SKM-1 treated with dmso at 0.1 percent for 144 hours (cell line): Measurements from ENCODE around the gene ACSM3.
"Not testable (repeated sequence)": the region's sequence is repeated elsewhere in the genome, so short reads cannot be mapped to it uniquely, and the experiment has no call there.

Source experiments
- DNase-seq: peaks from one replicate; lab custom pipeline; 2025; ENCODE audit not compliant: unreplicated experiment; lab: John Stamatoyannopoulos, UW

Gene ACSM3

DNA sequence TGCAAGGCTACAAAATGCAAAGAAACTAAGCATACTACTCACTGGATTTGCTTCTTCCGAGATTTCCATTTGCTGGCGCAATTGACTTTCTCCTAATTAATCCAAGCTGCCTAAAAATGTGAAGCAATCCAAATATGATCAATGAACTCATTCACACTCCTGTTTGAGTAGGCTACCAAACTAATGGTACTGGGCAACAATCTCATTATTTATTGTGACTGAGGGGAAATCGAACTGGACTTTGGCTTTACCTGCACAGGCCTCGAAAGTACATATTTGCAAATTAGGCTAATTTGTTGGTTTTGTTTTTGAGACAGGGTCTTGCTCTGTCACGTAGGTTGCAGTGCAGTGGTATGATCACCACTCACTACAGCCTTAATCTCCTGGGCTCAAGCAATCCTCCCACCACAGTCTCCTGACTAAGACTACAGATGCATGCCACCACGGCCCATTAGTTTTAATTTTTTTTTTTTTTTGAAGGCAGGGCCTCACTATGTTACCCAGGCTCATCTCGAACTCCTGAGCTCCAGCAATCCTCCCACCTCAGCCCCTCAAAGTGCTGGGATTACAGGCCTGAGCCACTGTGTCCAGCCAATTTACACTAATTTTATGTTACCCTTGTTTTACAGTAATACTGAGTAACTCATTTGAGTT lies 39.9 kb downstream of the ACSM3 start:
- DNase-seq: no peak

DNA sequence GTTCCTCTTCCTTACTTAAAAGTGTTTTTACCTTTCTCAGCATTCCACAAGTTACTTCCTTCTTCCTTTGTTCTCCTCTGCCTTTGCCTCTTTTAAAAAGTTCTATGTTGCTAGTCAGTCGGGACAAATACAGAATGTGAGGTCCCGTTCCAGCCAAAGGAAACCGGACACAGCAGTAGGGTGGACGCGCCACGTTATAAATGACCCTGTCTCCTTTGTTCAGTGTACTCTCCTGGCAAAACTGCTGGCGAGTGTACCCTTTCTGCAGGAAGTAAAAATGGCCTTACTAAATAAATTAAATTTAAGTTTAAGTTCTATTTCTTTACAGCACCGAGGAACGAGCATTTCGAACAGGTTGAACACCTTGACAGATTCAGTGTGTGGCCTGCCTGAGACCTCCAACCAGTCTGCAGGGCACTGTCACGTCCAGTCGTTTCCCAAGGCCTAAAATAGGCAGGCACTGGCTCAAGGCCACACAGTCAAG lies 41.9 kb downstream of the ACSM3 start:
- not testable (repeated sequence) for DNase-seq

DNA sequence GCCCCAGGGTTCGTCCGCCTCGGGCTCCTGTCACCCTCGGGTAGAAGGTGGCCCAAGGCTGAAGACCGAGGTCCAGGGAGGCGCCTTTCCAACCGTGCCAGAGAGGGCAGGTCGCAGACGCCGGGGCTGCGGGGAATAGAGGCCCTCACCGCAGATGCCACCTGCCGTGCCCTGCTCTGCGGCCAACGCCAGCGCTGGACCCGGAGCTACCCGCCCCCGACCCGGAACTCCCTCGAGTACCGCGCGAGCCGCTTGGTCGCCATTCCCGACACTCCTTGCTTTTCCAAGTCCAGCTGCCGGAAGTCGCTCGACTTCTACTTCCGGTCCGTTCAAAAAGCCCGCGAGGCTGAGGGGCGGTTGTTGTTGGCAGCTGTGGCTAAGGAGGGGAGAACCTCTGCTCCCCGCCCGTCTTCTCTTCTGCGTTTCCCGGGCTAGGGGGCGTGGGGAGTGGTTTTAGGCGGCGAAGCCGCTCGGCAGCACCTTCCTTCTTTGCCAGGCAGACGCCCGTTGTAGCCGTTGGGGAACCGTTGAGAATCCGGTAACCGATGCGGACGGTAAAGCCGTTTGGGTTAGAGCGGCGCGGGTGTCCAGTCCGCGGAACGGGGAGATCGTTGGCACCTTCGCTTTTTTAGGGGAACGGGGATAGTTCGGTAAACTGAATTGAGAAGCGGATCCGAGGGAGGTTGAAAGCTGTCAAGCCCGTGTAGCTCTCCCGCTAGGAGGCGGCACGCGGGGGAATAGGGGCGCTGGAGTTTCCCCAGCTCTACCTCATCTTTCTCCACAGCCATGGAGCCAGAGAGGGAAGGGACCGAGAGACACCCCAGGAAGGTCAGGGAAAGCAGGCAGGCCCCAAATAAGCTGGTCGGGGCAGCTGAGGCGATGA lies 42.6 kb downstream of the ACSM3 start, which contains the start of the genes ERI2 and REXO5:
Gene ERI2, minus strand, starts transcription at position 305 of the 883 bp plus-strand sequence. Its CDS starts 42 bp downstream, at position 263.
Gene REXO5, plus strand, starts transcription at position 360 of the 883 bp plus-strand sequence. Its CDS starts 427 bp downstream, at position 787.
- DNase-seq: peak; percentile 85

DNA sequence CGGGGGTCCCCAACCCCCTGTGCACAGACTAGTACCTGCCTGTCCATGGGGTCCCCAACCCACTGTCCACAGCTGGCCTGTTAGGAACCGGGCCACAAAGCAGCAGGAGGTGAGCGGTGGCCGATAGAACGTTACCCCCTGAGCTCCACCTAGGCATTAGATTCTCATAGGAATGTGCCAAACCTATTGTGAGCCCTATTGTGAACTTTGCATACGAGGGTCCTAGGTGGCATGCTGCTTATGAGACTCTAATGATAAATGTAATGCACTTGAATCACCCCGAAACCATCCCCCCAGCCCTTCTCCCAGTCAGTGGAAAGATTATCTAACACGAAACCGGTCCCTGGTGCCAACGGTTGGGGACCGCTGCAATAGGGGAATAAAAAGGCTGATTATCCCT lies 44.0 kb downstream of the ACSM3 start:
- DNase-seq: no peak

DNA sequence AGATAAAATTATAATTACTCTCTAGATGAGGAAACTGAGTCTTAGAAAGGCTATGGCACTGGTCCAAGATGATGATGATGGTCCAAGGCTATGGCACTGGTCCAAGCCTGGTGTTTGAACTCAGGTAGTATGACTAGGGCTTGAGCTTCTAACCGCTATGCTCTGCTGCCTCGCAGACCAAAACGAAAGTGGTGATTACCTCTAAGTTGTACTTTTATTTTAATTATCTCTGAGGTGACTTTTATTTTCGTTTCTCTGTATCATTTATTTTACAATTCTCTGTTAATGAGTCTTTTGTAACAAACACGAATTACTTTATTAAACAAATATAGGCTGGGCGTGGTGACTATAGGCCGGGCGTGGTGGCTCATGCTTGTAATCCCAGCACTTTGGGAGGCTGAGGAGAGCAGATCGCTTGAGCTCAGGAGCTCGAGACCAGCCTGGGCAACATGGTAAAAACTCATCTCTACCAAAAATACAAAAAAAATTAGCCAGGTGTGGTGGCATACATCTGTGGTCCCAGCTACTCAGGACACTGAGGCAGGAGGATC lies 48.1 kb downstream of the ACSM3 start:
- no peak for DNase-seq

DNA sequence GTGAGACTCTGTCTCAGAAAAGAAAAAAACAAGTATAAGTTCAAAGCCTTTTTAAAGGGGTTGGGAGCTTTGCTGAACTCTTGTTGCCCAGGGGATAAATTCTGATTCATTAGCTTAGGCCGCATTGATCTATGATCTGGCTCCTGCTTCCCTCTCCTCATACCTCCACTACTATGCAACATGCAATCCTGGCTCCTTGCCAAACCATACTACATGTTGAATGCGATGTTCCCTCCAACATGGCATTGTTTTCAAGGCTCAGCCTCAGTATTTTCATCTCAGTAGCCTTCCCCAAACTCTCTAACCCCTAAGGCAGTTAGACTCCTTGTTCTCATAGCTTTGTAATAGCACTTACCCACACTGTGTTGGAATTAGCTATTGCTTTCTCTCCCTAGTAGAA lies 48.7 kb downstream of the ACSM3 start:
- no peak for DNase-seq

DNA sequence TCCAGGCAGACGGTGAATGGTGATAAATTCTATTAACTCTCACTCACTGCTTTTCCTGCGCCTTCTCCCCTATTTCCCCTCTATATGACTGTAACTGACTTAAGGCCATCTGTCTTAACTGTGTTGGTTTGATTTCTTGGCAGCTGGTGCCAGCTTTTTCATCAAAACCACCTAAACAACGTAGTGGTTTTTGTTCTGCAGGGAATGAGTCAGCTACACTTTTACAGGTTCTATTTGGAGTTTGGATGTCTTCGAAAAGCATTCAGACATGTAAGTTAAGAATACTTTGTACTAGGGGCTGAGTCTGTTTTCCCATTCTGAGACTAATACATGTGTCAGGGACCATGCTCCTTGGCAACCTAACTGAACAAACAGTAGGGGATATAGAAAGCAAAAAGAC lies 51.0 kb downstream of the ACSM3 start:
- no peak for DNase-seq

DNA sequence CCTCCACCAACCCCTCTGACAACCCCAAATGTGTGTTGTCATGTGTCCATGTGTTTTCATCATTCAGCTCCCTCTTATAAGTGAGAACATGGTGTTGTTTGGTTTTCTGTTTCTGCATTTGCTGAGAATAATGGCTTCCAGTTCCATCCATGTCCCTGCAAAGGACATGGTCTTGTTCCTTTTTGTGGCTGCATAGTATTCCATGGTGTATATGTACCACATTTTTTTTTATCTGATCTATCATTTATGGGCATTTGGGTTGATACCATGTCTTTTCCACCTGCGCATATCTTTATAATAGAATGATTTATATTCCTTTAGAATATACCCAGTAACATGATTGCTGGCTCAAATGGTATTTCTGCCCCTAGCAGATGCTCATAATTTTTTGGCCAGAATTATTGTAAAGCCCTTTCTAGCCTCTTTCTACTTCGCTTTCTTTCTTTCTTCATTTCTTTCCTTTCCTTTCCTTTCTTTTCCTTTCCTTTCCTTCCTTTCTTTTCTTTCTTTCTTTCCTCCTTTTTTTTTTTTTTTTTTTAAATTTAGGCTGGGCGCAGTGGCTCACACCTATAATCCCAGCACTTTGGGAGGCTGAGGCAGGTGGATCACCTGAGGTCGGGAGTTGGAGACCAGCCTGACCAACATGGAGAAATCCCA lies 55.2 kb downstream of the ACSM3 start:
- DNase-seq: no peak

DNA sequence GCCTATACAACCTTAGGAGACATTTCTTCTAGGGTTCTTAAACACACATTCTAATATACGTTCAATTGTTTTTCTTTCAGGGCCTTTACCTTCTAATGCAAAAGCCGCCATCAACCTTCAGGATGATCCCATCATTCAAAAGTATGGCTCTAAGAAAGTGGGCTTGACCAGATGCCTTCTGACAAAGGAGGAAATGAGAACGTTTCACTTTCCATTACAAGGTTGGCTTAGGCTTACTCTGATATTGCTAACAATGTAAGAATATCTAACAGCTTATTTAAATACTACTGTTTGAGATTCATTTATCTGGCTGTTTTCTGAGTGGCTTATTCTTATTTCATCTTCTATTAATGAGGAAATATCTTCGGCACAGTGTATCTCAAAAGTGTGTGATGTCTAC lies 57.9 kb downstream of the ACSM3 start:
- no peak for DNase-seq

DNA sequence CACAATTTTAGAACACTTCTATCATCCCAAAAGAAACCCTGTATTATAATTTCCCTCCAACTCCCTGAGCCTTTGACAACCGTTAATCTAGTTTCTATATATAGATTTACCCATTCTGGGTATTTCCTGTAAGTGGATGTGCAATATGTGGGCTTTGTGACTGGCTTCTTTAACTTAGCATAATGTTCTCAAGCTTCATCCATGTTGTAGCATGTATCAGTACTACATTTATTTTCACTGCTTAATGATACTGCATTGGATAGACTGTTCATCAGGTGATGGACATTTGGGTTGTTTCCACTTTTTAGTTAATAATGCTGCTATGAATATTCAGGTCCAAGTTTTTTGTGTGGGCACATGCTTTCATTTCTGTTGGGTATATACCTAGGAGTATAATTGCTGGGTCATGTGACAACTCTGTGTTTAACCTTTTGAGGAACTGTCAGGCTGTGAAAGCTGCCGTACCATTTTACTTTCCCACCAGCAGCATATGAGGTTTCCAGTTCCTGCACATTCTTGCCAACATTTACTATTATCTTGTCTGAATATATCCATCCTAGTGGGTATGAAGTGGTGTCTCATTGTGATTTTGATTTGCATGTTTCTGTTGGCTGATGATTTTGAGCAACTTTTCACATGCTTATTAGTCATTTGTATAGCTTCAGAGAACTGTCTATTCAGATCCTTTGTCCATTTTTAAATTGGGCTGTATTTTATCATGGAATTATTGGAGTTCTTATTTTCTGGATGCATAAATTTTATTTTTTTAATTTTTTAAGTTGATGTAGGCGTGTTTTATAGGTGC lies 58.9 kb downstream of the ACSM3 start:
- peak; percentile 8 for DNase-seq

DNA sequence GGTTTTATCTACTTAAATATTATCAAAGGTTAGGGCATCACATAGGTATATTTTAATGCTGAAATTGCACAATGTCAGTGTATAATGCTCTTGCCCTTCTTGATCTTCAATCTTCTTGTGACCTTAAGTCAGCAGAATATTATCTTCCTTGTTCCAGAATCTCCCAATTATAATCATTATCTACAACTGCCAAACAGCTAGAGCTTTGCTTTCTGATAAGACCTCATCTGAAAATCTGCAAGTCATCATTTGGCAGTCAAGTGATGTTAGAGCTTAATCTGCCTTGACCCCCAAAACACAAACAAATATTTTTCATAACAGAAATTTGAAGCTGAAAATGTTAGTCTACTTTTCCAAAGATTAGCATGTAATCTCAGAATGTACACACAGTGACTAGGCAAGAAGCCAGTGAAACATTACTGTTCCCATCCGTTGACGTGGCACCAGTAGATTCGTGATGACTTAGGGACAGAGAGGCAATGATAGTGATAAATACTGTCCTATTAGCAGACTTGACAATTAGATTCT lies 62.3 kb downstream of the ACSM3 start:
- DNase-seq: no peak

DNA sequence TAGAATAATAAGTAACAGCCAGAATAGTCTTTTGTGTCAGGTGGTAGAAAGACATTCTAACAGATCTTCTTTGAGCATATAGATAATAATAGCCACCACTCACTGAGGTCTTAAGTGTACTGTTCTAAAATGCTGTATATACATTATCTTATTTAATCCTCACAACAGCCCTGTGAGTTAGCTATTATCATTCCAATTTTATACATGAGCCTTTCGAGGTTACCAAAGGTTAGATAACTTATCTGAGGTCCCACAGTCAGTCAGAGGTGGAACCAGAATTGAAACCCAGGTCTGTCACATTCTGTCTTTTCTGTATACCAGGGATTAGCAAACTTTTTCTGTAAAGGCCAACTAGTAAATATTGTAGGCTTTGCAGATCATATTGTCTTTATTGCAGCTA lies 65.7 kb downstream of the ACSM3 start:
- DNase-seq: no peak

DNA sequence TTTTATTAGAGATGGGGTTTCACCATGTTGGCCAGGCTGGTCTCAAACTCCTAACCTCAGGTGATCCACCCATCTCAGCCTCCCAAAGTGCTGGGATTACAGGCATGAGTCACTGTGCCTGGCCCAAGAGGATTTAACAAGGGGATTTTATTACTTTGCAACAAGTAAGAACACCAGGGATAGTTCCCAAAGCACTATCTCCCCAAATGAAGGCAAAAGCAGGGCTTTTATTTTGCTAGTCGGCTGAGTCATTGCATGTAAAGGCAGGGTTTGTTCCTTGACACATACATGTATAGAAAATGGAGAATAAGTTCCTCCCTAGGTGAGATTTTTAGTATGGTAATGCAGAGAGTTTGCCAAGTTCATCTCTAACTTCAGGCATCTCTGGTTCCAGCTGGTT lies 66.6 kb downstream of the ACSM3 start:
- DNase-seq: no peak

DNA sequence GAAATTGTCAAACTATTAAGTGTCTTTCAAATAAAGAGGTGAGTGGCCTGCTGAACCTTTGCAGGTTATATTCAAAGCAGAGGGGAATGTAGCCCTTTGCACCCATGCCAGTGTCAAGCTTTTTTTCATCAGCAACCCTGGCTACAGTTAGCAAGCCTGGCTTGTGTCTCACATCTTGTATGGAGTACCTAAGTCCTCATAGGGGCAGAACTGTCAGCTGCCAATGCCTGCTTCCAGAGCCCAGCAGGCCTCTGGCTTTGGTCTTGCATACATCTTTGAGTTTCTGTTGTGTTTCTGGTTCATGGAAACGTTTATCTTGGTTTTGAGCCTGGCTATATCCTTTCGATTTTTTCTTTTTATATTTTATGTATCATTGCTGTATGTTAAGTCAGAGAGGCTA lies 69.3 kb downstream of the ACSM3 start:
- no peak for DNase-seq

DNA sequence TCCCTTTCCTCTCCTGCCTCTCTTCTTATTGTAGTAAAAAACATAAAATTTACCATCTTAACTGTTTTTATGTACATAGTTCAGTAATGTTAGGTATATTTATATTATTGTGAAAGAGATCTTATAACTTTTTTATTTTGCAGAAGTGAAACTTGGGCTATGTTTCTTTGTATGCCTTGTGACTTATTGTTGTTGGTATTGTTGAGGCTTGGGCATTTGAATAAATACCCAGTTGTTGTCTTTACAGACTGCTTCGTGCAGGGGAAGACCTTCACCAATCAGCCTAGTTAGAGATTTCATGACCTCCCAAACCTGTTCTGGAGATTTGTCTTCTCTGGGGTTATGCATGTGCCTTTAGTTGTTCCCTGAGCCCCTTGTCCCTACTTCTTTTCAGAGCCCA lies 74.4 kb downstream of the ACSM3 start:
- DNase-seq: no peak

DNA sequence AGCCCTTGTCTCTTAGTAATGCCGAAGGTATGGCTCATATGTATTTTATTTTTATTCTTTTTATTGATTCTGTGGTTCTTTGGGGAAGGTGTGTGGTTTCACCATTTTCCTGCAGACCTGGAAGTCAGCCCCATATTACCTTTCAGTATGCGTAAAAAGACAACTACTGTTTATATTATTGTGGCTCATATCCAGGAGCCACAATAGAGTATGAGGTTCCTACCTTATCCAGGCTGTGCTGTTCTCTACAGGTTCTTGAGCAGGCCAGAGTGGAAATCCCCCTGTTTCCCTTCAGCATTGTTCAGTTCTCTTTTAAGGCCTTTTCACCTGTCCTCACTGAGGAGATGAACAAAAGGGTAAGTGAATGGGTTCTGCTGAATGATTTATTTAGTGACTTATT lies 75.7 kb downstream of the ACSM3 start:
- no peak for DNase-seq

DNA sequence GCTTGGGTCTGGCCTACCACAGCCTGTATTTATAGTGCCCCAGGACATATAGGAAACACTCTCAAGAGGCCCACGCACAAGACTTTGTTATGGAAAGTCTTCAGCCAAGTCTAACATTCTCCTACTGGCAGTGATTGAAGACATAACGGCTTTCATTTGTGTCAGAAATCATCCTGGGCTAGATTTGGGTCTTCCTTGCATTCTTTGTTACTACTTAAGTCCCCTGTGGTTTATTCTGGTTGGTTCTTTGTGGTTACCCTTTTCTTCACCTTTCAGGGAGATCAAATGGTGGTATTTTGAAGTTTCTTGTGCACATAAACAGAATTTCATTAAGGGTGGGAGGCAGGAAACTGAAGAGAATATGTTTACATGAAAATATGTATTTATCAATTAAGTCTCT lies 80.2 kb downstream of the ACSM3 start:
- no peak for DNase-seq

DNA sequence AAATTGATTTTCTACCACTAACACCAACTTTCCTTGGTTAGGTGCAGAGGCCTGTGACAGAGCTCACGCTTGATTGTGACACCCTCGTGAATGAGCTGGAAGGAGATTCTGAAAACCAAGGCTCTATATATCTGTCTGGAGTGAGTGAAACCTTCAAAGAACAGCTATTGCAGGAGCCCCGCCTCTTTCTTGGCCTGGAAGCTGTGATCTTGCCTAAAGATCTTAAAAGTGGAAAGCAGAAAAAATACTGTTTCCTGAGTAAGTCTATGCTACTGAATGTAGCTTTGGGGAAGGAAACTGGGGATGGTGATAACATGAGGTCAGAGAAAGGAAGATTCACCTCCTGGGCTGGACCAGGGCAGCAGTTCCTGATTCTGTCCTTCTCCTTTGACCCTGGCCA lies 80.8 kb downstream of the ACSM3 start:
- peak; percentile 23 for DNase-seq

DNA sequence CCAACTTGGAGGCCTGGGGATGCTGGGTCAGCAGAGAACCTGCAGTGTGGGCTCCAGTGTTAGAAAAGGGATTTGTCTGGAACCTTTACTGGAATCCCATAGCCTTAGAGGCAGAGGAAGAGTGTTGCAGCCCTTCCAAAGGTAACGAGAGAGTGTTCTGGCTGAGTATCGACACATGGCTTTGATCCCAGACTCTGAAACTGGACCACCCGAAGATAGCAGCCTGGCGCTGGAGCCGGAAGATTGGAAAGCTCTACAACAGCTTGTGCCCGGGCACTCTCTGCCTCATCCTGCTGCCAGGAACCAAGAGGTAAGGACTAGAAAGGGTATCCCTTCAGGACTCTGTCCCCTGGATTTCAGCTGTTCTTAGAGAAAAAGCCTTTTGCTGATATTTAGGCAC lies 82.2 kb downstream of the ACSM3 start:
- no peak for DNase-seq

DNA sequence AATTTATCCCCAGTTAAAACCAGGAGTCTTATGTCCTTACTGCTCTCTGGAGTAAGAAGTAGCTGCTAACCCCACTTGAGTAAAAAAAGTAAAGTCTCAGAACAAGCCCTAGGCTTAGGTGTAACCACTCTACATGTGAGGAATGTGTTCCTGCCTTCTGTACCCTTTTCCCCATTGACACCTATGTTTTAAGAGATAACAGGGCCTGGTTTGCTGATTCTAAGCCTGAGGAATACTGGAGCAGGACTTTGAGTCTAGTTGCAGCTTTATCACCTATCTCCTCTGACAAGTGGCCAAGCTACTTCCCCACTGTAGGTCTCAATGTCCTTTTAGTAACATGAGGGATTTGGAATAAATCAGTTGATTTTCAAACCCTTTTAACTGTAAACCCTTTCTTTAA lies 82.7 kb downstream of the ACSM3 start:
- no peak for DNase-seq
